Adrenal gland (tissue), 5 donors: ENCODE results near the gene PLPP1.

Source experiments
- POLR2A ChIP-seq, 2 donors: fragments of 450-650 bp; IDR thresholded peaks; one replicate each; pipeline ENCODE4 v1.6.1; 2017; ENCODE audit warnings: antibody characterized with exemption in 2 of 2, mild to moderate bottlenecking in 2 of 2, moderate library complexity in 1 of 2
- TF ChIP-seq, protein P1 (sequence below), 6 experiments: fragments of 450-650 bp in 4 of 6; fragments of 200-600 bp in 2 of 6; sonication (generic) in 1 of 6; IDR thresholded peaks; 1 replicate in 5 of 6; 2 replicates in 1 of 6; pipeline versions ENCODE4 v1.5.1 to v1.8.0; 2016 to 2021; ENCODE audit warnings: antibody characterized with exemption in 6 of 6, mild to moderate bottlenecking in 2 of 6, moderate library complexity in 1 of 6
- donor health status: DM: no; HTN: no; CAD: no.

DNA sequence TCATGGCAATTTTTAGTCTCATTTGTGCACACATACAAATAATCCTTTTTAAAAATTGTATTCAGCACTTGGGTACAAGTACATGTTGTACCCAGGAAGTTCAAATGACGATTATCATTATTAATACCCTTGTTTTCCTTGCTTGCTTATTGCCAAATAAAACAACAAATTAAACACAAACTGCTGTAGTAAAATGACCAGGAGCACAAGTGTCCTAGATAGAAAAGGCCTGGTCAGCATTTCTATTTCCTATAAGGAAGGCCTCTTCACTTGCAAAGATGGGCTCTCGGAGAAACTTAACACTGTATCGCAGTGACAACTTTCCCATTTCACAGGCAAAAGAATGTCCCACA, 34.7 kb upstream of the PLPP1 start:
- TF ChIP-seq, protein P1, sequence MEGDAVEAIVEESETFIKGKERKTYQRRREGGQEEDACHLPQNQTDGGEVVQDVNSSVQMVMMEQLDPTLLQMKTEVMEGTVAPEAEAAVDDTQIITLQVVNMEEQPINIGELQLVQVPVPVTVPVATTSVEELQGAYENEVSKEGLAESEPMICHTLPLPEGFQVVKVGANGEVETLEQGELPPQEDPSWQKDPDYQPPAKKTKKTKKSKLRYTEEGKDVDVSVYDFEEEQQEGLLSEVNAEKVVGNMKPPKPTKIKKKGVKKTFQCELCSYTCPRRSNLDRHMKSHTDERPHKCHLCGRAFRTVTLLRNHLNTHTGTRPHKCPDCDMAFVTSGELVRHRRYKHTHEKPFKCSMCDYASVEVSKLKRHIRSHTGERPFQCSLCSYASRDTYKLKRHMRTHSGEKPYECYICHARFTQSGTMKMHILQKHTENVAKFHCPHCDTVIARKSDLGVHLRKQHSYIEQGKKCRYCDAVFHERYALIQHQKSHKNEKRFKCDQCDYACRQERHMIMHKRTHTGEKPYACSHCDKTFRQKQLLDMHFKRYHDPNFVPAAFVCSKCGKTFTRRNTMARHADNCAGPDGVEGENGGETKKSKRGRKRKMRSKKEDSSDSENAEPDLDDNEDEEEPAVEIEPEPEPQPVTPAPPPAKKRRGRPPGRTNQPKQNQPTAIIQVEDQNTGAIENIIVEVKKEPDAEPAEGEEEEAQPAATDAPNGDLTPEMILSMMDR (IDR thresholded peaks at IDR 0.05) = no peak
- no peak for TF ChIP-seq POLR2A (IDR thresholded peaks at IDR 0.05)
